GM12874 (cell line): ENCODE results near the gene EPOP.

ENCODE experiments used
- CTCF ChIP-seq: IDR thresholded peaks from 2 replicates; pipeline ENCODE4 v1.5.1; 2011; ENCODE audit warnings: low read depth, mild to moderate bottlenecking, control low read depth, low read length, moderate library complexity; ENCODE audit not compliant: insufficient read depth

EPOP gene

GRCh38 chr17:38697061-38697820 lies 22.5 kb upstream of the EPOP start:
- TF ChIP-seq CTCF: no peak

GRCh38 chr17:38693700-38694329 lies 19.1 kb upstream of the EPOP start:
- TF ChIP-seq CTCF: no peak

- no peak for TF ChIP-seq CTCF
Observed at GRCh38 chr17:38691154-38691553, 16.4 kb upstream of the EPOP start.

GRCh38 chr17:38690386-38690785 lies 15.6 kb upstream of the EPOP start:
- TF ChIP-seq CTCF: no peak

- TF ChIP-seq CTCF: no peak
Observed at GRCh38 chr17:38687286-38687685, 12.5 kb upstream of the EPOP start.

GRCh38 chr17:38685491-38685890 lies 10.7 kb upstream of the EPOP start:
- no peak for TF ChIP-seq CTCF

- TF ChIP-seq CTCF: no peak
Observed at GRCh38 chr17:38681096-38681495, 6.3 kb upstream of the EPOP start.
